Nephron (organoid): ENCODE results near the gene KRT82.
A peak's percentile ranks its signal among the peaks of the same experiment; 100 is the strongest.

Experiments used
- H3K27ac Mint-ChIP-seq, 3 experiments: 2 replicates each; pipeline ENCODE4 v1.8.0; 2020; ENCODE audit warnings: mixed read lengths in 3 of 3, mild to moderate bottlenecking in 2 of 3, moderate library complexity in 1 of 3
- H3K27me3 Mint-ChIP-seq: 2 replicates; pipeline ENCODE4 v1.8.0; 2021; ENCODE audit warnings: low read depth, mild to moderate bottlenecking, moderate library complexity, mixed read lengths
- H3K36me3 Mint-ChIP-seq: 2 replicates; pipeline ENCODE4 v1.8.0; 2020; ENCODE audit warnings: low read depth, mixed read lengths
- H3K4me1 Mint-ChIP-seq: 2 replicates; pipeline ENCODE4 v1.8.0; 2020; ENCODE audit warnings: mixed read lengths
- H3K4me3 Mint-ChIP-seq, 3 experiments: 2 replicates each; pipeline ENCODE4 v1.8.0; 2020; ENCODE audit warnings: mild to moderate bottlenecking in 3 of 3, mixed read lengths in 3 of 3, moderate library complexity in 2 of 3
- H3K9me3 Mint-ChIP-seq: 2 replicates; pipeline ENCODE4 v1.8.0; 2020; ENCODE audit warnings: mixed read lengths
- TF ChIP-seq, protein P1 (sequence below), 3 experiments: fragments of 200-600 bp; sonication (generic); IDR thresholded peaks; one replicate each; pipeline ENCODE4 v1.5.0; 2021; ENCODE audit warnings: antibody characterized with exemption in 3 of 3; ENCODE audit not compliant: unreplicated experiment in 3 of 3

KRT82 gene

DNA sequence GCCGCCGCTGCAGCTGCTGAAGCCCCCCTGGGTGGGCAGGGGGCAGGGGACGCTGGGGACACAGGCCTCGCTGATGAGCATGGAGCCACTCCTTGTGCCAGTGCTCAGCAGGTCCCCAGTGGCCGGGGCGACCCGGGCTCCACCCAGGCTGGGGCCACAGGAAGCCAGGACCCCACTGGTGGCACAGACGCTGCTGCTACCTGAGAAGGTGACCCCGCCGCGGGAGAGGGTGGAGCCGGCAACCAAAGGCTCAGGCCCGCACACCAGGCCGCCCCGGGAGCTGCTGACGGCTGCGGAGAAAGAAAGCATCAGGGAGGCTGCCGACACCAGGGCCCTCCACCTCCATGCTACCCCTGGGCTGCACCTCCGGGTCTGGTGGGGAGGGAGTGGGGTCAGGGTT, 28.0 kb downstream of the KRT82 start:
- no peaks in the 10 kb centered on the region for H3K36me3 Mint-ChIP-seq
- TF ChIP-seq, protein P1, sequence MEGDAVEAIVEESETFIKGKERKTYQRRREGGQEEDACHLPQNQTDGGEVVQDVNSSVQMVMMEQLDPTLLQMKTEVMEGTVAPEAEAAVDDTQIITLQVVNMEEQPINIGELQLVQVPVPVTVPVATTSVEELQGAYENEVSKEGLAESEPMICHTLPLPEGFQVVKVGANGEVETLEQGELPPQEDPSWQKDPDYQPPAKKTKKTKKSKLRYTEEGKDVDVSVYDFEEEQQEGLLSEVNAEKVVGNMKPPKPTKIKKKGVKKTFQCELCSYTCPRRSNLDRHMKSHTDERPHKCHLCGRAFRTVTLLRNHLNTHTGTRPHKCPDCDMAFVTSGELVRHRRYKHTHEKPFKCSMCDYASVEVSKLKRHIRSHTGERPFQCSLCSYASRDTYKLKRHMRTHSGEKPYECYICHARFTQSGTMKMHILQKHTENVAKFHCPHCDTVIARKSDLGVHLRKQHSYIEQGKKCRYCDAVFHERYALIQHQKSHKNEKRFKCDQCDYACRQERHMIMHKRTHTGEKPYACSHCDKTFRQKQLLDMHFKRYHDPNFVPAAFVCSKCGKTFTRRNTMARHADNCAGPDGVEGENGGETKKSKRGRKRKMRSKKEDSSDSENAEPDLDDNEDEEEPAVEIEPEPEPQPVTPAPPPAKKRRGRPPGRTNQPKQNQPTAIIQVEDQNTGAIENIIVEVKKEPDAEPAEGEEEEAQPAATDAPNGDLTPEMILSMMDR (IDR thresholded peaks at IDR 0.05; ENCODE audit: unreplicated experiment in 3 of 3): no peak
- H3K4me3 Mint-ChIP-seq: no peak overlapping the region
- no peak overlapping the region for H3K27ac Mint-ChIP-seq
- H3K9me3 Mint-ChIP-seq: peaks cover 5% of the 10 kb centered on the region
- H3K27me3 Mint-ChIP-seq: peaks cover 18% of the 10 kb centered on the region
- no peaks in the 10 kb centered on the region for H3K4me1 Mint-ChIP-seq

DNA sequence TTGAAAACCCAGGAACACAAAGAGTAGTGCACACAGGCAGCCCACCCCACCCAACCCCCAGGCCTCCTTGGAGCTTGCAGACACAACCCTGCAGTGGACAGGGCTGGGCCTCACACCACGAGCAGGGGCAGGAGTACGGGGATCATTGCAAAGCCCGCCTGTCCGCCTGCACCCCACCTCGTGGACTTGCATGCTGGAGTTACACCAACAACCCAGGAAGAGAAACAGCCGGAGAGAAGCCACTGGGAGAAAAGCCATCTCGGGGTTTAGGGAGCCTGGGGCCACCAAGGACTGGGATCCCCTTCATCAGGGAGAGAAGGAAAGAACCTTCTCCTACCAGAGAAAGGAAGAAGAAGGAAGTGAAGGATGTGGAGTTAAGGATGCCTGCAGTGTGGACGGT, 28.9 kb downstream of the KRT82 start:
- Mint-ChIP-seq H3K36me3 (no peaks in the 10 kb centered on the region), H3K27me3 (peaks cover 18% of the 10 kb centered on the region), H3K9me3 (peaks cover 9% of the 10 kb centered on the region), H3K4me3 (no peak overlapping the region), H3K4me1 (peaks cover 5% of the 10 kb centered on the region), H3K27ac (no peak overlapping the region)
- TF ChIP-seq, protein P1 (IDR thresholded peaks at IDR 0.05; ENCODE audit: unreplicated experiment in 3 of 3): no peak

DNA sequence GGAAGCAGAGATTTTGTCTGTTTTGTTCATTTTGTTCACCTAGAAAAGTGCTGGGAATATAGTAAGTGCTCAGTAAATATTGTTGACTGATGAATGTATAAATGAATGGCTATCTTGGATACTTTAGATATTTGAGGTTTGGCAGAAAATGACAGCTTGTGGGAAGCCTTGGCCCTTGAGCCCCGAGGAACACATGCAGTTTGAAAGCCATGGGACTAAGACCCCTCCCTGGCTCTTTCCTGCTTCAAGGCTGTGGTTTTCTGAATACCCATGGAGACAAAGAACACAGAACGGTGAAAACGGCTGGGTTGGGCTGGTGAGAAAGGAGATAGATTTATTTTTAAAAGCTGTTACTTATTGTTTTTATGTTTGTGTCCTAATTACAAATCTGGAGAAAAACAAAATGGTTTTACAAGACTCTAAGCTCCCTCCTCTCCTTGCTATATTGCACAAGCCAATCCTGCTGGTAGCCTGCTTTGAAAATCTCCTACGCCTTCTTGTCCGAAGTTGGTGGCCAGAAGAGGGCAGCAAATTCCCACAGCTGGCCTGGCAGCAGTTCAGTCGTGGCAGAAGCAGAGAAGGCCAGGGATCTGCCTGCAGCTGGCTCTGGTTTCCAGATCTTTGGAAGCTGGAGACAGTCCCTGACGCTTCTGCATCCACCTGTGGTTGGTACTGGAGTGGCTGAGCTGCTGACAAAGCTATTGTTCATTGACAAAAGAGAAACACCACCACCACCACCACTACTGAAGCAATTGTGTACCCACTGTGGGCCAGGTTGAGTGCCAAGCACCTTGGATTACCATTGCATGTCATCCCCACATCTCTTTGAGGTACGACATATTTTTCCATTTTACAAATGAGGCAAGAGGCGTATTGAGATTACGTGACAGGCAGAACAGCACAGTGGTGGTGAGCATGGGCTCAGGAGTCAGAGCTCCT, 33.6 kb downstream of the KRT82 start:
- H3K9me3 Mint-ChIP-seq: peaks cover 9% of the 10 kb centered on the region
- no peak overlapping the region for H3K4me3 Mint-ChIP-seq
- H3K36me3 Mint-ChIP-seq: no peaks in the 10 kb centered on the region
- H3K27ac Mint-ChIP-seq: peak overlapping the region in 2 of 3 experiments; percentile 6 to 85
- peaks cover 29% of the 10 kb centered on the region for H3K27me3 Mint-ChIP-seq
- H3K4me1 Mint-ChIP-seq: peaks cover 30% of the 10 kb centered on the region
- TF ChIP-seq, protein P1 (IDR thresholded peaks at IDR 0.05; ENCODE audit: unreplicated experiment in 3 of 3): peak; percentile 82 to 86 (median 84)

DNA sequence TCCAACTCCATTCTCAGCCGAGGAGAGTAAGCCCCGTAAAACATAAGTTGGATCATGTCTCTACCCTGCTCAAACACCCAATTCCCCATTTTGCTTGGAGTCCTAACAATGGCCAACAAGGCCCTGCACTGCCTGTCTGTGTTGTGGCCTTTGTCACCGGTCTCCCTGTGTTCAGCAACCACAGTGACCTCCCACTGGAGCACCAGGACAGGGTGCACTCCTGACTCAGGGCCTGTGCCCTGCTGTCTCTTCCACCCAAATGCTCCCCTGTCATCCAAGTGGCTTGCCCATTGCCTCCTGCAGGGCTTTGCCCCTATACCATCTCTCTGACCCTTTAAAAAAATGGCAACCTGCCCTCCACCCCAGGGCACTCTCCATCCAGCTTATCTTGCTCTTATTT, 34.4 kb downstream of the KRT82 start:
- peak overlapping the region in 1 of 3 experiments; percentile 85 for H3K27ac Mint-ChIP-seq
- H3K9me3 Mint-ChIP-seq: peaks cover 9% of the 10 kb centered on the region
- TF ChIP-seq, protein P1 (IDR thresholded peaks at IDR 0.05; ENCODE audit: unreplicated experiment in 3 of 3): no peak
- H3K27me3 Mint-ChIP-seq: peaks cover 31% of the 10 kb centered on the region
- no peaks in the 10 kb centered on the region for H3K36me3 Mint-ChIP-seq
- peaks cover 30% of the 10 kb centered on the region for H3K4me1 Mint-ChIP-seq
- no peak overlapping the region for H3K4me3 Mint-ChIP-seq

GRCh38 chr12:52370926-52371608, 35.1 kb downstream of the KRT82 start:
- Mint-ChIP-seq H3K4me3 (no peak overlapping the region), H3K27me3 (peaks cover 25% of the 10 kb centered on the region), H3K36me3 (no peaks in the 10 kb centered on the region), H3K9me3 (peaks cover 9% of the 10 kb centered on the region), H3K4me1 (peaks cover 30% of the 10 kb centered on the region), H3K27ac (peak overlapping the region in 2 of 3 experiments; percentile 85 to 89)
- TF ChIP-seq, protein P1 (IDR thresholded peaks at IDR 0.05; ENCODE audit: unreplicated experiment in 3 of 3): no peak
